ENCODE data around the gene SETD1B.

DNA sequence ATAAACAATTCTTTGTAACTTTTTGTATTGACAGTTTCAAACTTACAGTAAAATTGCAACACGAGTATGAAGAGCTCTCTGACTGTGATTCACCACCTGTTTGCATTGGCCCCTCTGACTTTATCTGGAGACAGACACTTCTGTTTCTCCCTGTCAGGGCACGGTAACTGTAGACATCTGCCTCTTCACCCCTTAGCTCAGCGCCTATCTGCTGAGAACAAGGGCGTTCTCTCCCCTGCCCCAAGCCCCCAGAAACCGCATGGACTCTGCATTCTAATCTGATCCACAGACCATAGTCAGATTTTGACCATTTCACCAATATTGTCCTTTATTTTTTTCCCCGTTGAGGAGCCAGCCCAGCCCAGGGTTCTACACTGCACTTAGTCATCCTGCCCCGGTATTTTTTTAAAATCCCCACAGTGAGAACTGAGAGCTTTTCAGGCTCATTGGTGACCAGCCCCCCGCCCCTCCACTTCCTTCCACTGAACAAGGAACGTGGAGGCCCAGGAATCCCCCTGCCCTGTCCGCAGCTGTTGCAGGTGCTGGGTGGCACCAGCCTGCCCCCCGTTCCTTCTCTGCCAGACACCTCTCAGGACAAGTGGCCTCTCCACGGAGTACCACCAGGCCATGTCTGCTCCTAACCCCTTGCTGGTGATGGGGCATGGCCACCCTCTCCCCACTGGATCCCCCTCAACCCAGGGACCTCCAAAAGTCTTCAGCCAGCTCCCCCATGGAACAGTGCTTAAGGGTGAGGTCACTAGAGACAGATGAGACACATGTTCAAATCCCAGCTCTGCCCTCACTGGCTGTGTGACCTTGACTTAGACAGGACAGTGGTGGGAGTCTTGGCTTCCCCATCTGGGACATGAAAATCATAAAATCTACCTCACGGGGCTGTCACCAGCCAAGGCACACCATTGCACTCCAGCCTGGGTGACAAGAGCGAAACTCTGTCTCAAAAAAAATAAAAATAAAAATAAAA is 21.5 kb upstream of the SETD1B start:
- TF ChIP-seq, protein P1, sequence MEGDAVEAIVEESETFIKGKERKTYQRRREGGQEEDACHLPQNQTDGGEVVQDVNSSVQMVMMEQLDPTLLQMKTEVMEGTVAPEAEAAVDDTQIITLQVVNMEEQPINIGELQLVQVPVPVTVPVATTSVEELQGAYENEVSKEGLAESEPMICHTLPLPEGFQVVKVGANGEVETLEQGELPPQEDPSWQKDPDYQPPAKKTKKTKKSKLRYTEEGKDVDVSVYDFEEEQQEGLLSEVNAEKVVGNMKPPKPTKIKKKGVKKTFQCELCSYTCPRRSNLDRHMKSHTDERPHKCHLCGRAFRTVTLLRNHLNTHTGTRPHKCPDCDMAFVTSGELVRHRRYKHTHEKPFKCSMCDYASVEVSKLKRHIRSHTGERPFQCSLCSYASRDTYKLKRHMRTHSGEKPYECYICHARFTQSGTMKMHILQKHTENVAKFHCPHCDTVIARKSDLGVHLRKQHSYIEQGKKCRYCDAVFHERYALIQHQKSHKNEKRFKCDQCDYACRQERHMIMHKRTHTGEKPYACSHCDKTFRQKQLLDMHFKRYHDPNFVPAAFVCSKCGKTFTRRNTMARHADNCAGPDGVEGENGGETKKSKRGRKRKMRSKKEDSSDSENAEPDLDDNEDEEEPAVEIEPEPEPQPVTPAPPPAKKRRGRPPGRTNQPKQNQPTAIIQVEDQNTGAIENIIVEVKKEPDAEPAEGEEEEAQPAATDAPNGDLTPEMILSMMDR (conservative IDR thresholded peaks at IDR 0.05 in 1 of 2, IDR thresholded peaks at IDR 0.05 in 1 of 2; ENCODE audit: low read depth in 1 of 2, low read length in 2 of 2) = no peak
- no peak for TF ChIP-seq EZH2 (IDR thresholded peaks at IDR 0.05; ENCODE audit: low read length, missing control alignments)

Measured in fibroblast of lung (primary cell).